ENCODE results near the gene EDN2. TPM values are rescaled to one million over a fixed set of nuclear protein-coding genes. Genes with fewer than 3 reads are reported as not detected.

The EDN2 gene
- total RNA-seq, 1 donor from 2014 or later: not detected

- no peak overlapping the region for H3K4me3 Mint-ChIP-seq
- TF ChIP-seq CTCF (conservative IDR thresholded peaks at IDR 0.05): no peak
- H3K4me1 Mint-ChIP-seq: peaks cover 35% of the 10 kb centered on the region
- H3K36me3 Mint-ChIP-seq (ENCODE audit: low read depth): no peaks in the 10 kb centered on the region
- DNase-seq (ENCODE audit: low read depth, low spot score): no peak
- H3K9me3 Mint-ChIP-seq: no peaks in the 10 kb centered on the region
- no peaks in the 10 kb centered on the region for H3K27me3 Mint-ChIP-seq (ENCODE audit: low read depth)
- H3K27ac Mint-ChIP-seq (ENCODE audit: unreplicated experiment): peak overlapping the region; percentile 2
Measured at GRCh38 chr1:41519667-41520066, 35.2 kb upstream of the EDN2 start.

DNA sequence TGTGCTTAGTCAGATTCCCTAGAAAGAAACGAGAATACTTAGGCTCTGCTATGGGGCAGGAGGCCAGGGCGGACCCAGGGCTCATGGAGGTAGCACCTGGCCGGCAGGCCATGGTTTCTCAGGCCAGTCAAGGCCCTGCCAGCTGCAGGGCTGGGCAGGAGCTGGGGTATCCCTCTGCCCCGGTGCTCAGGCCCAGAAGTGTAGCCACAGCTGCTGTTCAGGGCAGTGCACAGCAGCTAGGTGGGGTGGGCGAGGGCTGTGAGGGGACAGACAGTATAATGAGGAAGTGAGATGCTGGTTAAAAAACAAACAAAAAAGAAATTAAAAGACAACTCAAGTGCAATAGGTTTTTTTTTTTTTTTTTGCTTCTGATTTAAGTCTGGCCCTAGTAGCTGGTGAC, 34.0 kb upstream of the EDN2 start:
- Mint-ChIP-seq H3K4me1 (peaks cover 40% of the 10 kb centered on the region), H3K27ac (ENCODE audit: unreplicated experiment) (no peak overlapping the region), H3K36me3 (ENCODE audit: low read depth) (no peaks in the 10 kb centered on the region), H3K4me3 (no peak overlapping the region), H3K27me3 (ENCODE audit: low read depth) (no peaks in the 10 kb centered on the region), H3K9me3 (no peaks in the 10 kb centered on the region)
- DNase-seq (ENCODE audit: low read depth, low spot score): no peak
- TF ChIP-seq CTCF (conservative IDR thresholded peaks at IDR 0.05): no peak

DNA sequence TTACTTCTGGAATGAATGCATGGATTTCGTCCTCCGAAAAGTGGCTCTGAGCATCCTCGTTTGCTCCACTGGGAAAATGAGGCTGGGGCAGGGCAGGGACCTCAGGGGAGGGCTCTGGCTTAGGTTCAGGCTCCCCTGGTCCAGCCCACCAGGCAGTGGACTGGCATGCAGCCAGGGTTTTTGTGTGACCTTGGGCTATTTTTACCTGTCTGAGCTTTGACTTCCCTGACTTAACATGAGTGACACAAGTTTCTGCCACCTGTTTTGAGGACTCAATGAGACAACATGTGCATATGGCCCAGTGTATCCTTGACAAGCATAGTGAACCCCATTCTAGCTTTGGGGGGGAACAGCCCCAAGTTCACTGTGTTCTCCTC, 32.6 kb upstream of the EDN2 start:
- H3K9me3 Mint-ChIP-seq: no peaks in the 10 kb centered on the region
- no peak for DNase-seq (ENCODE audit: low read depth, low spot score)
- no peaks in the 10 kb centered on the region for H3K27me3 Mint-ChIP-seq (ENCODE audit: low read depth)
- TF ChIP-seq CTCF (conservative IDR thresholded peaks at IDR 0.05): no peak
- no peaks in the 10 kb centered on the region for H3K36me3 Mint-ChIP-seq (ENCODE audit: low read depth)
- H3K27ac Mint-ChIP-seq (ENCODE audit: unreplicated experiment): no peak overlapping the region
- H3K4me1 Mint-ChIP-seq: peaks cover 36% of the 10 kb centered on the region
- H3K4me3 Mint-ChIP-seq: no peak overlapping the region

- Mint-ChIP-seq H3K4me1 (peaks cover 32% of the 10 kb centered on the region), H3K4me3 (peak overlapping the region; percentile 58), H3K36me3 (ENCODE audit: low read depth) (no peaks in the 10 kb centered on the region), H3K27me3 (ENCODE audit: low read depth) (no peaks in the 10 kb centered on the region), H3K27ac (ENCODE audit: unreplicated experiment) (peak overlapping the region; percentile 83), H3K9me3 (no peaks in the 10 kb centered on the region)
- TF ChIP-seq CTCF (conservative IDR thresholded peaks at IDR 0.05): peak; percentile 91
- peak; percentile 93 for DNase-seq (ENCODE audit: low read depth, low spot score)
Measured at GRCh38 chr1:41516168-41517061, 31.9 kb upstream of the EDN2 start.

DNA sequence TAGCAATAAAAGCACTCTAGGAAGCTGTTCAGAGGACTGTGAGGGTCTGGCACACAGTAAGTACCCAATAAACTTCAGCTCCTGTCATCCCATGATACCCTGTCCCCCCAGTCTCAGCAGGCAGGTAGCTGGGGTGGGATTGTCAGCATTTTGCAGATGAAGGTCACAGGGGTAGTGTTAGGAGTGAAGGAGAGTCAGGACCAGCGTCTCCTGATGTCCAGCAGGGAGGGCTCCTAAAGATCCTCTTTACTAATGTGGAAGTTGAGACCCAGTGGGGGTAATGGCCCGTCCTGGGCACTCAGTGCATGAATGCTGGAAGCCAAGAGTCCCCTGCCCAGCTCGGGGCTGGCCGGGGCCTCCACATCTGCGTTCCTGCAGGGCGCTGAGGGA, 31.3 kb upstream of the EDN2 start:
- no peak for DNase-seq (ENCODE audit: low read depth, low spot score)
- Mint-ChIP-seq H3K27me3 (ENCODE audit: low read depth) (no peaks in the 10 kb centered on the region), H3K9me3 (no peaks in the 10 kb centered on the region), H3K4me3 (no peak overlapping the region), H3K27ac (ENCODE audit: unreplicated experiment) (no peak overlapping the region), H3K36me3 (ENCODE audit: low read depth) (no peaks in the 10 kb centered on the region), H3K4me1 (peaks cover 32% of the 10 kb centered on the region)
- TF ChIP-seq CTCF (conservative IDR thresholded peaks at IDR 0.05): no peak

Measured in neural crest cell (in vitro differentiated cells).